Kidney (tissue), 14 donors: ENCODE data around the gene ADRA2B. TPM values are rescaled to one million over a fixed set of nuclear protein-coding genes. Genes with fewer than 3 reads are reported as not detected.

Experiments
- DNase-seq, 5 donors: peaks; one replicate each; pipeline ENCODE4 v3.0.0-alpha.2; 2013 to 2020
- FAIRE-seq: peaks from 2 replicates; lab custom pipeline; 2012; peaks lifted over from hg19 to GRCh38; lab: Jason Lieb, UNC
- H3K27ac ChIP-seq, 2 donors: one replicate each; pipeline ENCODE4 v1.7.0; 2013; ENCODE audit warnings: low read depth in 2 of 2, low read length in 2 of 2, inconsistent platforms in 1 of 2
- H3K27me3 ChIP-seq: one replicate; pipeline ENCODE4 v1.7.1; 2013; ENCODE audit warnings: low read length, inconsistent platforms; ENCODE audit not compliant: control insufficient read depth, insufficient read depth
- H3K36me3 ChIP-seq, 3 donors: one replicate each; pipeline versions ENCODE4 v1.7.0 to v1.7.1; 2013; ENCODE audit warnings: low read length in 3 of 3, control low read depth in 1 of 3, inconsistent platforms in 1 of 3; ENCODE audit not compliant: insufficient read depth in 3 of 3, control insufficient read depth in 2 of 3
- H3K4me1 ChIP-seq, 3 donors: one replicate each; pipeline versions ENCODE4 v1.7.0 to v1.7.1; 2013; ENCODE audit warnings: low read length in 3 of 3, inconsistent platforms in 1 of 3, low read depth in 1 of 3; ENCODE audit not compliant: control insufficient read depth in 2 of 3, insufficient read depth in 2 of 3
- H3K4me3 ChIP-seq, 3 donors: one replicate each; pipeline versions ENCODE4 v1.7.0 to v1.8.1; 2013; ENCODE audit warnings: low read length in 3 of 3, control low read depth in 1 of 3, inconsistent platforms in 1 of 3
- H3K9ac ChIP-seq, 3 donors: one replicate each; pipeline versions ENCODE4 v1.7.0 to v1.7.1; 2013; ENCODE audit warnings: low read length in 3 of 3, control low read depth in 1 of 3, inconsistent platforms in 1 of 3
- H3K9me3 ChIP-seq, 3 donors: one replicate each; pipeline versions ENCODE4 v1.7.0 to v1.7.1; 2013; ENCODE audit warnings: low read length in 3 of 3, control low read depth in 1 of 3, inconsistent platforms in 1 of 3; ENCODE audit not compliant: control insufficient read depth in 2 of 3, insufficient read depth in 1 of 3
- intact Hi-C: fragments of 100-400 bp; cut with DNase I; formaldehyde crosslinking; loops from one replicate; pipeline ENCODE4 v1.11.1; 2022
- polyA plus RNA-seq: library from polyadenylated mRNA; stranded (reverse); fragments of 350-450 nt; fragmentation: Illumina TruSeq; extraction: RNeasy Lipid Tissue Mini Kit (QIAGEN cat#74804); gene quantifications from one replicate; pipeline ENCODE4 v1.2.3, GENCODE V29; 2014; ENCODE audit warnings: low read depth, low replicate concordance; ENCODE audit not compliant: insufficient read depth
- total RNA-seq: library from RNA; stranded (reverse); fragmentation: NEBNext Ultra II Directional; extraction: Animal tissue kit (Norgen Biotek cat#: 25700); gene quantifications from one replicate; pipeline ENCODE4 v1.2.1, GENCODE V29; 2021
- TF ChIP-seq, protein P1 (sequence below): IDR thresholded peaks from 3 replicates; pipeline ENCODE4 v1.5.1; 2012; ENCODE audit warnings: mild to moderate bottlenecking, moderate library complexity, borderline replicate concordance; ENCODE audit not compliant: insufficient read depth; ENCODE audit errors: extremely low read depth
- donor health status: control.
- donor health status: control.
- donor health status: control.
- donor health status: control.
- donor health status: control.
- donor health status: DM: yes; HTN: yes; CAD: no.
- donor health status: Normal renal cell carcinoma (clear cell type).

Gene ADRA2B
- total and polyA plus RNA-seq, 2 donors from 2014 or later: 1.4 to 4.8 TPM

DNA sequence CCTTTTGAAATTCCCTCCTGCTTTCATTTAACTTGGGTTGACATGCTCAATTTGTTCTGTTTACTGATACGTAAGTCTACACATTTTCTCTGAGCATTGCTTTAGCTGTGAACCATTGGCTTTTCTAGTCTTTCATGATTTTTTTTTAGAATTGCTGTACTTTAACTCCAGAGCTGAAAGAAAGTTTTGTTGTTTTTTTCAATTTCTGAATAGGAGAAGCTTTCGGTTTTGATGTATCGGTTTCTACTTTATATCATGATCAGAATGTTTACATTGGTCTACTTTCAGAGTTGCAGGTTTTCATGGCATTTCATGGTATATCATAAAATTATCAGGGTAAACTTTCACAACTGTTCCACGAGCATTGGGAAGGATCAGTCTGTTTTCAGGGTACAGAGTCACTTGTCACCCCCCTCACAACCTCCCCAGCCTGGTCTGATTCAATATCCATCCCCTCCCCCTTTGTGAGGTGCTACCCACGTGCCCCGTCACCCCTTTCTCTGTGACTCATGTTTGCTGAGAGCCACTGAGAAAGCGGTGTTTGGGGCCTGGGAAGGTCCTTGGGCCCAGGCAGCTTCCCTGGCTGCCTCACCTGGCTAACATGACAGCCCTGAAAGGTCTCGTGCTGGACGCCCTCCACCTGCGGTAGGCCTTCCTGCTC, 14.9 kb upstream of the ADRA2B start:
- Histone ChIP-seq H3K9ac (no peak overlapping the region), H3K27me3 (no peaks in the 10 kb centered on the region), H3K36me3 (no peaks in the 10 kb centered on the region), H3K9me3 (no peaks in the 10 kb centered on the region), H3K27ac (no peak overlapping the region), H3K4me3 (no peak overlapping the region), H3K4me1 (no peaks in the 10 kb centered on the region)
- intact Hi-C loops: no loop called here
- TF ChIP-seq, protein P1, sequence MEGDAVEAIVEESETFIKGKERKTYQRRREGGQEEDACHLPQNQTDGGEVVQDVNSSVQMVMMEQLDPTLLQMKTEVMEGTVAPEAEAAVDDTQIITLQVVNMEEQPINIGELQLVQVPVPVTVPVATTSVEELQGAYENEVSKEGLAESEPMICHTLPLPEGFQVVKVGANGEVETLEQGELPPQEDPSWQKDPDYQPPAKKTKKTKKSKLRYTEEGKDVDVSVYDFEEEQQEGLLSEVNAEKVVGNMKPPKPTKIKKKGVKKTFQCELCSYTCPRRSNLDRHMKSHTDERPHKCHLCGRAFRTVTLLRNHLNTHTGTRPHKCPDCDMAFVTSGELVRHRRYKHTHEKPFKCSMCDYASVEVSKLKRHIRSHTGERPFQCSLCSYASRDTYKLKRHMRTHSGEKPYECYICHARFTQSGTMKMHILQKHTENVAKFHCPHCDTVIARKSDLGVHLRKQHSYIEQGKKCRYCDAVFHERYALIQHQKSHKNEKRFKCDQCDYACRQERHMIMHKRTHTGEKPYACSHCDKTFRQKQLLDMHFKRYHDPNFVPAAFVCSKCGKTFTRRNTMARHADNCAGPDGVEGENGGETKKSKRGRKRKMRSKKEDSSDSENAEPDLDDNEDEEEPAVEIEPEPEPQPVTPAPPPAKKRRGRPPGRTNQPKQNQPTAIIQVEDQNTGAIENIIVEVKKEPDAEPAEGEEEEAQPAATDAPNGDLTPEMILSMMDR: no peak
- FAIRE-seq: no peak
- no peak for DNase-seq

DNA sequence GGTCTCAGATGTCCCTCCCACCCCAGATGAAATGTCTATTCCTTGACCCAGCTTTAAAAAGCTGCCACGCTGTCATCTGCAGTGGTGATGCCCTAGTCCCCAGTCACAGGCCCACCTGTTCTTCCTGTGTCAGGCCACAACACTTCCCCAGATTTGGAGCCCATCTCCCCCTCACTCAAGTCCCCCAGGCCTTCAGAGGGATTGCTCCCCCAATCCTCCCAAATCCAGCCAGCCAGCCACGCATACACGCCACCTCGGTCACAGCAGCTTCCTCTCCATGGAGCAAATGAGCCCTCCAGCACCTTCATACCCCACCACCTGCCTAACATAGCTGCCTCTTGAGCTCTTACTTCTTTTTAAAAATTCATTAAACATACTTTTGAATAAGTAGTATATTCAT, 14.1 kb upstream of the ADRA2B start:
- no peak overlapping the region for H3K4me3 ChIP-seq
- H3K27me3 ChIP-seq: no peaks in the 10 kb centered on the region
- no peaks in the 10 kb centered on the region for H3K9me3 ChIP-seq
- no peak overlapping the region for H3K9ac ChIP-seq
- TF ChIP-seq, protein P1: no peak
- DNase-seq (no peak), FAIRE-seq (no peak)
- intact Hi-C loops: no loop called here
- no peaks in the 10 kb centered on the region for H3K36me3 ChIP-seq
- no peaks in the 10 kb centered on the region for H3K4me1 ChIP-seq
- no peak overlapping the region for H3K27ac ChIP-seq

DNA sequence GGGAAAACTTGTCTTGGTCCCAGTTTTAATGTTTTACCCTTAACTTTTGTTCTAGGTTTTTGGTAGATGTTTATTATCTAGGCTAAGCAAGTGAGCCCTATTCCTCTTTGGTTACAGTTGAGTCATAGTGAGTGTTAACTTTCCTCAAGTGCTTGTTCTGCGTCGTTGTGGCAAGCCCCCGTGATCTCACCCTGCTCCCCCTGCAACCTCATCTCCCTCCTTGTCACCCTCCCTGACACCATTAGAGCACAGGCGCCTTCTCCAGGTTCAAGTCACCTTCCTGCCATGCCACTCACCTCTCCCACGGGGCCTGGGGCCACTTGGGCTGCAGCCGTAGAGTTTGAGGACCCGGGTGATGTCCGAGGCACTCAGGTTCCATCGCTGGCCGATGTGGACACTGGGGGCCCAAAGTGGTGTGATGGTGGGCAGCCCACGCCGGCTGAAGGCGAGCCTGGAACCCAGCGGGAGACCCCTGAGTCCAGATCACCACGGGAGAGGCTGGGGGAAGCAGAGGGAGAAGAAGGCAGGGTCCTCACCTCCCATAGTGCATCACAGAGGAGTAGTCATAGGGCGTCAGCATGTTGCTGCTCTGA, 13.3 kb upstream of the ADRA2B start:
- intact Hi-C loops: no loop called here
- Histone ChIP-seq H3K36me3 (no peaks in the 10 kb centered on the region), H3K9ac (no peak overlapping the region), H3K4me3 (no peak overlapping the region), H3K4me1 (no peaks in the 10 kb centered on the region), H3K27ac (no peak overlapping the region), H3K27me3 (no peaks in the 10 kb centered on the region), H3K9me3 (no peaks in the 10 kb centered on the region)
- DNase-seq (no peak), FAIRE-seq (no peak)
- TF ChIP-seq, protein P1: no peak
